Thymus (tissue), 11 donors: ENCODE results near the gene PDE6H. TPM values are rescaled to one million over a fixed set of nuclear protein-coding genes. Genes with fewer than 3 reads are reported as not detected.

Experiments
- DNase-seq, 9 donors: peaks; one replicate each; pipeline ENCODE4 v3.0.0-alpha.2; 2013; ENCODE audit warnings: low spot score in 9 of 9, low read depth in 6 of 9, missing footprints in 1 of 9
- H3K27ac ChIP-seq, 2 donors: one replicate each; pipeline ENCODE4 v1.5.1; 2013; ENCODE audit warnings: control low read depth in 1 of 2, low read depth in 1 of 2, low read length in 1 of 2, mild to moderate bottlenecking in 1 of 2, moderate library complexity in 1 of 2
- H3K27me3 ChIP-seq, 2 donors: one replicate each; pipeline ENCODE4 v1.5.1; 2013; ENCODE audit warnings: low read length in 1 of 2; ENCODE audit not compliant: control insufficient read depth in 2 of 2, insufficient read depth in 1 of 2
- H3K36me3 ChIP-seq, 2 donors: one replicate each; pipeline ENCODE4 v1.5.1; 2013; ENCODE audit warnings: low read length in 1 of 2, mild to moderate bottlenecking in 1 of 2, moderate library complexity in 1 of 2; ENCODE audit not compliant: control insufficient read depth in 2 of 2, insufficient read depth in 2 of 2
- H3K4me1 ChIP-seq, 2 donors: one replicate each; pipeline ENCODE4 v1.5.1; 2013; ENCODE audit warnings: low read length in 2 of 2; ENCODE audit not compliant: control insufficient read depth in 2 of 2, insufficient read depth in 2 of 2
- H3K4me3 ChIP-seq, 2 donors: one replicate each; pipeline ENCODE4 v1.5.1; 2013; ENCODE audit warnings: low read length in 2 of 2, control low read depth in 1 of 2, mild to moderate bottlenecking in 1 of 2
- H3K9me3 ChIP-seq, 2 donors: one replicate each; pipeline ENCODE4 v1.5.1; 2013; ENCODE audit warnings: low read length in 1 of 2, mild to moderate bottlenecking in 1 of 2; ENCODE audit not compliant: control insufficient read depth in 2 of 2, insufficient read depth in 1 of 2
- WGBS: extraction: QIAGEN DNeasy Blood & Tissue Kit; methylation state at CpG from one replicate; pipeline ENCODE4 v1.1.7; 2013; 5-methylcytosine and 5-hydroxymethylcytosine counted together
- polyA plus RNA-seq: library from polyadenylated mRNA; stranded (reverse); fragments of 200-250 nt; gene quantifications from one replicate; pipeline ENCODE4 v1.2.3, GENCODE V29; 2013
- total RNA-seq: library from RNA; stranded (reverse); fragments of 120-200 nt; gene quantifications from one replicate; pipeline ENCODE4 v1.2.4, GENCODE V29; 2013
- donor health status: healthy.

PDE6H gene
- total and polyA plus RNA-seq, 2 donors, result 0.19 TPM; not detected in 1

- H3K27ac ChIP-seq, result no peak overlapping the region
- no peaks in the 10 kb centered on the region for H3K27me3 ChIP-seq
- DNase-seq, result no peak
- H3K36me3 ChIP-seq, result peaks cover 20 to 37% of the 10 kb centered on the region in 2 donors
- no peak overlapping the region for H3K4me3 ChIP-seq
- H3K9me3 ChIP-seq, result no peaks in the 10 kb centered on the region
- 93% methylated on average over 4 of the region's 4 CpGs for WGBS
- H3K4me1 ChIP-seq, result peaks cover 0 to 2% of the 10 kb centered on the region in 2 donors
These were observed 37.8 kb upstream of the PDE6H start for GRCh38 chr12:14935031-14935430.

DNA sequence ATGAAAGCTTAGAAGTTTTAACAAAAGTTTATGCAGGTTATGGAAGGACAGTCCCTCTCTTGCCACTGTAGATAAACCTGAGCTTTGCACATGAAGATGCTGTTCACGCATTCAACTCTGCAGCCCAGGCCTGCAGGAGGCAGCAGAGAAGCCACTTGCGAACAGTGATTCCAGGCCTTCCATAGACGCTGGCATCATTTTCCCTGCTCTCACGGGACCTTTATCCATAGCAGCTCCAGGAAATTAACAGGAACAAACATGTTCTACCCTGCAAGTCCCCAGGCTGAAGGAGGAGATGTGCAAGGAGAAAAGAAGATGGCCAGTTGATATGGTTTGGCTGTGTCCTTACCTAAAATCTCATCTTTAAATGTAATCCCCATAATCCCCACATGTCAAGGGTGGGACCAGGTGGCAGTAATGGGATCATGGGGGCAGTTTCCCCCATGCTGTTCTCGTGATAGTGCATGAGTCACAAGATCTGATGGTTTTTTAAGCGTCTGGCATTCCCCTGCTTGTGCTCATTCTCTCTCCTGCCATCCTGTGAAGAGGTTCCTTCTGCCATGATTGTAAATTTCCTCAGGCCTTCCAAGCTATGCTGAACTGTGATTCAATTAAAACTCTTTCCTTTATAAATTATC, 36.5 kb upstream of the PDE6H start:
- Histone ChIP-seq H3K9me3 (no peaks in the 10 kb centered on the region), H3K27ac (no peak overlapping the region), H3K4me3 (no peak overlapping the region), H3K4me1 (peaks cover 0 to 2% of the 10 kb centered on the region in 2 donors), H3K36me3 (peaks cover 20 to 44% of the 10 kb centered on the region in 2 donors), H3K27me3 (no peaks in the 10 kb centered on the region)
- no peak for DNase-seq
- 98% methylated on average over 6 of the region's 6 CpGs for WGBS

GRCh38 chr12:14937014-14937413, 35.8 kb upstream of the PDE6H start:
- Histone ChIP-seq H3K4me3 (no peak overlapping the region), H3K27me3 (no peaks in the 10 kb centered on the region), H3K36me3 (peaks cover 18 to 44% of the 10 kb centered on the region in 2 donors), H3K4me1 (peaks cover 0 to 2% of the 10 kb centered on the region in 2 donors), H3K9me3 (no peaks in the 10 kb centered on the region), H3K27ac (no peak overlapping the region)
- WGBS, result over 99% methylated on average over 3 of the region's 3 CpGs
- no peak for DNase-seq

DNA sequence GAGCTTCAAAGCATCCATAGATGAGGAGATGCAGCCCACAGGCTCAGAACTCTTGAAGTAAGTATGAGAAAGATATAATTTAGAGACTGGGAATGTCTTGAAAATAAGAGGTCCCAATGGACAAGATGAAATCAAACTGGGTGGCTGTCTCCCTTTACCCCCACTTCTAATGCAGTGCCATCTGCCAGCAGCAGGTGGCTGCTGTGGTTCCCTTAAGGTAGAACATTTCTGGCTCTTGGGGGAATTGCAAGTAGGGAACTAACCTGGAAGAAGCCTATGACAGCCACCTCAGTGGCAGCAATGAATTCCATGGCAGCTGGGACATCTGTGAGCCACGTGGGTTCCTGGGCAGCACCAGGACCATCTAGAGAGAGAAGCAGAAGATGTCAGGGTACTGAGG, 35.2 kb upstream of the PDE6H start:
- 69% methylated on average over 1 of the region's 1 CpG for WGBS
- peak in 1 of 9 donors; percentile 52 for DNase-seq
- Histone ChIP-seq H3K27me3 (no peaks in the 10 kb centered on the region), H3K4me3 (no peak overlapping the region), H3K36me3 (peaks cover 25 to 47% of the 10 kb centered on the region in 2 donors), H3K27ac (no peak overlapping the region), H3K9me3 (no peaks in the 10 kb centered on the region), H3K4me1 (peaks cover 0 to 2% of the 10 kb centered on the region in 2 donors)

DNA sequence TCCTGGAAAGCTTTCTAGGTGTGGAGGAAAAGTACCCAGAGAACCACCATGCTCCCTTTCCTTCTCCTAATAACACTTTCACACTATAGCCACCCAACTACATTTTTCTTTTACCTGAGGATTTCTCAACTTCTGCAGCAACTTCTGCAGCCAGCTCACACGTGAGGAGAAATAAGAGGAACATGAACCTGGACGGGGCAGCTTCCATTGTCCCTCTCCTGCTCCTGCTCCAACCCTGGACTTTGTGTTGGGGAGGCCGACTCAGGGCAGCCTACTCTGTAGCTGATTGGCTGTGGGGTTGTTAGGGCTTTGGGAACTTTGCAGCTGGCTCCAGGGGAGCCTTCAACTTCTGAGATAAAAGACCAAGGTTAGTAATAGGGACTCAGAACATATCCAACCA, 34.5 kb upstream of the PDE6H start, which contains the start of gene ERP27:
ERP27 (minus strand) TSS at position 237 of the 400 bp plus-strand sequence; CDS start at position 208, 29 bp downstream.
- DNase-seq, result no peak
- Histone ChIP-seq H3K27ac (peak within 1 kb of the TSS in 1 of 2 donors; percentile 15), H3K36me3 (peaks cover 25 to 49% of the 10 kb centered on the region in 2 donors), H3K27me3 (no peaks in the 10 kb centered on the region), H3K4me1 (peaks cover 0 to 2% of the 10 kb centered on the region in 2 donors), H3K4me3 (no peak within 1 kb of the TSS), H3K9me3 (no peaks in the 10 kb centered on the region)
- WGBS, result 96% methylated on average over 3 of the region's 3 CpGs

DNA sequence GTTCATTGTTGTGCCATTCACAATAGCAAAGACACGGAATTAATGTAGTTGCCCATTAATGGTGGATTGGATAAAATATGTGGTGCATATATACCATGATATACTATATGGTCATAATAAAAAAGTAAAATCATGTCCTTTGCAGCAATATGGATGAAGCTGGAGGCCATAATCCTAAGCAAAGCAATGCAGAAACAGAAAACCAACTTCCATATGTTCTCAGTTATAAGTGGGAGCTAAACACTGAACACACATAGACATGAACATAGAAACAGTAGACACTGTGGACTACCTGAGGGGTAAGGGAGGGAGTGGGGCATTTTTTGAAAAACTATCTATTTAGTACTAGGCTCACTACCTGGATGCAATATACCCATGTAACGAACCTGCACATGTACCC, 31.5 kb upstream of the PDE6H start:
- no peak for DNase-seq
- 99% methylated on average over 2 of the region's 2 CpGs for WGBS
- Histone ChIP-seq H3K4me3 (no peak overlapping the region), H3K27me3 (no peaks in the 10 kb centered on the region), H3K4me1 (peaks cover 0 to 2% of the 10 kb centered on the region in 2 donors), H3K36me3 (peaks cover 34 to 60% of the 10 kb centered on the region in 2 donors), H3K27ac (no peak overlapping the region), H3K9me3 (no peaks in the 10 kb centered on the region)

DNA sequence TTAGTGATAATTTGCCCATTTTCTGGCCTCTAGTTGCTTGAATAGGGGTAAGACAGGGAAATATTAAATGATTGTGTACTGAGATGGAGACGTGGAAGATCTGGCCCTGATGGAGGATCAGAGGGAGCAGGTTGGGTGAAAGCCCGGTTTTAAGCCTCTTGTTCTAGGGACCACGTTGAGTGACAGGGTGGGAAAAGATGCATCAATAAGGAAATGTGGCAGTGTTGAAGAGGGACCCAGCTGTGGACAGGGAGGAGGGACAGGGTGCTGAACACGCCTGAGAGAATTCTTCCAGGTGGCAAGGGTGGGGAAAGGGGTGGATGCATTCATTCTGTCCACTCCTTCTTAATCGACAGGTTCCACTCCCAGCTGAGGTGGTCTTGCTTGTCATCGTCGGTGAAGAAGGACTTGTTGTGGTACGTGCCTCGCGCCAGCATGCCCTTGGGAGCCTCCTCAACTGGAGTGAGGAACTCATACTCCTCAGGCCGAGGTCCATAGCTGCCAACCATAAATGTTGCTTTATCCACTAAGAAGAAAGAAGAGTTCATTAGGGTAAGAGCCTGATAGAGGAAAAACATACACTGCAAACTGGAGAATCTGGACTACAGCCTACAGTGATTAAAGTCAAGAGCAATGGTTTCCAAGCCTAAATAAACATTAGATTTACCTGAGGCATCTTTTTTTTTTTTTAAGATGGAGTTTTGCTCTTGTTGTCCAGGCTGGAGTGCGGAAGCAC, 30.5 kb upstream of the PDE6H start:
- Histone ChIP-seq H3K4me1 (peaks cover 3 to 5% of the 10 kb centered on the region in 2 donors), H3K4me3 (no peak overlapping the region), H3K27ac (no peak overlapping the region), H3K36me3 (peaks cover 33 to 69% of the 10 kb centered on the region in 2 donors), H3K27me3 (no peaks in the 10 kb centered on the region), H3K9me3 (no peaks in the 10 kb centered on the region)
- 90% methylated on average over 12 of the region's 12 CpGs for WGBS
- DNase-seq, result no peak

GRCh38 chr12:14946162-14946561, 26.7 kb upstream of the PDE6H start:
- Histone ChIP-seq H3K4me3 (no peak overlapping the region), H3K36me3 (peaks cover 56 to 92% of the 10 kb centered on the region in 2 donors), H3K27ac (no peak overlapping the region), H3K9me3 (no peaks in the 10 kb centered on the region), H3K27me3 (no peaks in the 10 kb centered on the region), H3K4me1 (peaks cover 27 to 35% of the 10 kb centered on the region in 2 donors)
- no peak for DNase-seq
- WGBS, result 91% methylated on average over 2 of the region's 2 CpGs

DNA sequence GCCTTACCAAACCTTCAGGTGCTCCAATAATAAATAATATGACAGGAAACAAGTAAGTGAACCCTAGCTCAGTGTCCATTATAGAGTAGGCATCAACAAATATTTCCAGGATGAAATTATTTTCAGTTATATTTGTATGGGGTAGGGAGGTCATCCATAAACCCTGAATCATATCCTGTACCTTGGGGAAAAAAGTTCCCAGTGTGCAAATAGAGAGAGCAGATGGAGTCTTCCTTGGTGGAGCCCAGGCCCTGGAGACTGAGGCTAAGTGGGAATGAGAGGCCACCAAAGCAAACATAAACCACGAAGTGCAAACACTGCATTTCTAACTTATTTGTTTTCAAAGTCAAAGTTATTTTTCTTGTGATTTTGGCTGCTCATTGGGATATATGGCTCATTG, 26.0 kb upstream of the PDE6H start:
- 100% methylated on average over 1 of the region's 1 CpG for WGBS
- Histone ChIP-seq H3K27me3 (no peaks in the 10 kb centered on the region), H3K9me3 (no peaks in the 10 kb centered on the region), H3K36me3 (peaks cover 56 to 92% of the 10 kb centered on the region in 2 donors), H3K4me3 (no peak overlapping the region), H3K4me1 (peaks cover 34 to 42% of the 10 kb centered on the region in 2 donors), H3K27ac (no peak overlapping the region)
- no peak for DNase-seq
